Transverse colon (tissue), 4 donors: ENCODE results near the gene FAM228A.

Experiments used
- CTCF ChIP-seq, 5 experiments: fragments of 200-600 bp in 3 of 5; fragments of 450-650 bp in 2 of 5; sonication (generic) in 3 of 5; IDR thresholded peaks; 1 replicate in 2 of 5; 2 replicates in 3 of 5; pipeline ENCODE4 v1.5.1; 2016 to 2017; ENCODE audit warnings: antibody characterized with exemption in 5 of 5, inconsistent platforms in 3 of 5, mild to moderate bottlenecking in 2 of 5, moderate library complexity in 1 of 5
- POLR2A ChIP-seq: fragments of 450-650 bp; IDR thresholded peaks from one replicate; pipeline ENCODE4 v1.6.1; 2016; ENCODE audit warnings: antibody characterized with exemption, mild to moderate bottlenecking, moderate library complexity
- POLR2AphosphoS5 ChIP-seq, 3 donors: sonication (generic); formaldehyde crosslinking; IDR thresholded peaks; one replicate each; pipeline ENCODE4 v1.6.1; 2016; ENCODE audit warnings: antibody characterized with exemption in 3 of 3

GRCh38 chr2:24190503-24190902, 15.7 kb downstream of the FAM228A start:
- TF ChIP-seq CTCF (IDR thresholded peaks at IDR 0.05), result no peak
- TF ChIP-seq POLR2A, result no peak
- no peak for TF ChIP-seq POLR2AphosphoS5 (IDR thresholded peaks at IDR 0.05)
